Stimulated activated CD8-positive, alpha-beta memory T cell treated with anti-CD3 and anti-CD28 coated beads, Interleukin-2, amount 100 ng/mL, for 1 hour (primary cell): ENCODE measurements around the gene KATNAL1.

Experiments used
- DNase-seq, 2 donors: peaks; one replicate each; pipeline ENCODE4 v3.0.0-alpha.2; 2020; ENCODE audit warnings: low read depth in 2 of 2

KATNAL1 gene

GRCh38 chr13:30307194-30307970, at the start of gene KATNAL1:
TSS of gene KATNAL1 (minus strand) at chr13:30307551. CDS start at chr13:30283777, 23,774 bp downstream.
- peak; percentile 52 to 57 for DNase-seq

GRCh38 chr13:30355839-30356238, 48.5 kb upstream of the KATNAL1 start:
- DNase-seq = no peak

- peak; percentile 7 to 22 for DNase-seq
These were observed 48.0 kb upstream of the KATNAL1 start for GRCh38 chr13:30355384-30355699.

GRCh38 chr13:30354493-30355383, 47.4 kb upstream of the KATNAL1 start:
- no peak for DNase-seq

GRCh38 chr13:30353471-30354215, 46.3 kb upstream of the KATNAL1 start:
- no peak for DNase-seq

GRCh38 chr13:30353060-30353459, 45.7 kb upstream of the KATNAL1 start:
- DNase-seq = no peak

- no peak for DNase-seq
These were observed 44.8 kb upstream of the KATNAL1 start for GRCh38 chr13:30352121-30352520.

GRCh38 chr13:30346789-30347167, 39.4 kb upstream of the KATNAL1 start:
- no peak for DNase-seq

- DNase-seq = peak; percentile 19 to 20
These were observed 38.9 kb upstream of the KATNAL1 start for GRCh38 chr13:30346153-30346788.

GRCh38 chr13:30345426-30346100, 38.2 kb upstream of the KATNAL1 start:
- no peak for DNase-seq

GRCh38 chr13:30341815-30342570, 34.6 kb upstream of the KATNAL1 start:
- DNase-seq = no peak

- DNase-seq = no peak
These were observed 33.2 kb upstream of the KATNAL1 start for GRCh38 chr13:30340331-30341250.

GRCh38 chr13:30339738-30340330, 32.5 kb upstream of the KATNAL1 start:
- no peak for DNase-seq

GRCh38 chr13:30338952-30339351, 31.6 kb upstream of the KATNAL1 start:
- no peak for DNase-seq

GRCh38 chr13:30338331-30338851, 31.0 kb upstream of the KATNAL1 start:
- no peak for DNase-seq

GRCh38 chr13:30337061-30337610, 29.8 kb upstream of the KATNAL1 start:
- no peak for DNase-seq

GRCh38 chr13:30334663-30335386, 27.5 kb upstream of the KATNAL1 start:
- no peak for DNase-seq

GRCh38 chr13:30333616-30334015, 26.3 kb upstream of the KATNAL1 start:
- no peak for DNase-seq
